H1 (cell line): ENCODE data around the gene VRK2. TPM values are rescaled to one million over a fixed set of nuclear protein-coding genes. Genes with fewer than 3 reads are reported as not detected.

Experiments
- CTCF ChIA-PET: fragments of 300-600 bp; sonication (Branson Sonifier 250); formaldehyde crosslinking; loops from one replicate; lab custom pipeline; 2021; ENCODE audit not compliant: partially characterized antibody; lab: Charles Lee
- POLR2A ChIA-PET: fragments of 300-600 bp; sonication (Branson Sonifier 250); formaldehyde crosslinking; loops from one replicate; lab custom pipeline; 2021; ENCODE audit warnings: inconsistent platforms; ENCODE audit not compliant: partially characterized antibody; lab: Charles Lee
- DNase-seq, 2 experiments: peaks; one replicate each; pipeline versions ENCODE4 v3.0.0 to v3.0.0-alpha.2; 2010 to 2022; ENCODE audit warnings: low spot score in 2 of 2, low read depth in 1 of 2, mixed read lengths in 1 of 2
- FAIRE-seq: peaks from 2 replicates; lab custom pipeline; 2011; peaks lifted over from hg19 to GRCh38; lab: Jason Lieb, UNC
- H2AFZ ChIP-seq: 2 replicates; pipeline ENCODE4 v1.8.1; 2012; ENCODE audit warnings: low read length, inconsistent platforms
- H2AK5ac ChIP-seq: 2 replicates; pipeline ENCODE4 v1.6.1; 2013; ENCODE audit warnings: low read depth, low read length
- H2BK120ac ChIP-seq: replicated peaks from 2 replicates; pipeline ENCODE3; 2013; ENCODE audit warnings: low read depth, low read length, inconsistent platforms
- H2BK12ac ChIP-seq: 2 replicates; pipeline ENCODE4 v1.6.1; 2013; ENCODE audit warnings: low read depth, low read length
- H2BK15ac ChIP-seq: 2 replicates; pipeline ENCODE4 v1.6.1; 2013; ENCODE audit warnings: low read length
- H2BK20ac ChIP-seq: 2 replicates; pipeline ENCODE4 v1.6.1; 2013; ENCODE audit warnings: low read length
- H2BK5ac ChIP-seq: 2 replicates; pipeline ENCODE4 v1.6.1; 2013; ENCODE audit warnings: low read depth, low read length
- H3K14ac ChIP-seq: 2 replicates; pipeline ENCODE4 v1.6.1; 2013; ENCODE audit warnings: inconsistent platforms; ENCODE audit not compliant: insufficient read length
- H3K18ac ChIP-seq: 2 replicates; pipeline ENCODE4 v1.6.1; 2013; ENCODE audit warnings: low read length; ENCODE audit errors: extremely low read depth
- H3K23ac ChIP-seq: 2 replicates; pipeline ENCODE4 v1.6.1; 2013; ENCODE audit warnings: inconsistent platforms; ENCODE audit not compliant: insufficient read length
- H3K23me2 ChIP-seq: 2 replicates; pipeline ENCODE4 v1.6.1; 2013; ENCODE audit warnings: low read depth, low read length
- H3K27ac ChIP-seq: 2 replicates; pipeline ENCODE4 v1.6.1; 2011; ENCODE audit warnings: low read depth, low read length, inconsistent platforms
- H3K27me3 ChIP-seq, 4 experiments: replicated peaks in 1 of 4; 1 replicate in 1 of 4; 2 replicates in 3 of 4; pipeline versions ENCODE4 v1.6.1 to v1.8.1; 2011 to 2013; ENCODE audit warnings: low read length in 3 of 4, mild to moderate bottlenecking in 3 of 4, inconsistent platforms in 2 of 4, mixed read lengths in 2 of 4, moderate library complexity in 1 of 4; ENCODE audit not compliant: control insufficient read depth in 3 of 4, insufficient read depth in 3 of 4; ENCODE audit errors: extremely low read depth in 1 of 4
- H3K36me3 ChIP-seq, 4 experiments: 2 replicates each; pipeline versions ENCODE4 v1.6.1 to v1.8.1; 2011 to 2013; ENCODE audit warnings: mild to moderate bottlenecking in 4 of 4, low read length in 3 of 4, moderate library complexity in 2 of 4, control low read depth in 1 of 4, inconsistent platforms in 1 of 4; ENCODE audit not compliant: insufficient read depth in 4 of 4, control insufficient read depth in 2 of 4
- H3K4ac ChIP-seq: replicated peaks from 2 replicates; pipeline ENCODE3; 2013; ENCODE audit warnings: low read length, low read depth, mixed read lengths, inconsistent platforms; ENCODE audit not compliant: insufficient read length
- H3K4me1 ChIP-seq, 4 experiments: replicated peaks in 1 of 4; 1 replicate in 1 of 4; 2 replicates in 3 of 4; pipeline versions ENCODE4 v1.6.1 to v1.8.1; 2011 to 2013; ENCODE audit warnings: low read length in 3 of 4, inconsistent platforms in 2 of 4, mixed read lengths in 1 of 4; ENCODE audit not compliant: insufficient read depth in 4 of 4, control insufficient read depth in 3 of 4
- H3K4me2 ChIP-seq, 2 experiments: 2 replicates each; pipeline versions ENCODE4 v1.6.1 to v1.8.1; 2011 to 2013; ENCODE audit warnings: low read depth in 2 of 2, low read length in 2 of 2, control low read depth in 1 of 2, inconsistent platforms in 1 of 2, mild to moderate bottlenecking in 1 of 2; ENCODE audit not compliant: insufficient read depth in 1 of 2
- H3K4me3 ChIP-seq, 4 experiments: fragments of 200-600, 300-600 bp in 1 of 4; sonication (generic), shearing (Covaris generic), sonication (Bioruptor Twin) in 1 of 4; 2 replicates each; pipeline versions ENCODE4 v1.5.1 to v1.8.1; 2011 to 2016; ENCODE audit warnings: low read length in 4 of 4, low read depth in 3 of 4, control low read depth in 2 of 4, inconsistent platforms in 2 of 4, mild to moderate bottlenecking in 2 of 4, mixed read lengths in 1 of 4, moderate library complexity in 1 of 4; ENCODE audit not compliant: insufficient read depth in 2 of 4; ENCODE audit errors: extremely low read depth in 1 of 4
- H3K56ac ChIP-seq: replicated peaks from 2 replicates; pipeline ENCODE3; 2013; ENCODE audit warnings: low read depth, mild to moderate bottlenecking, mixed read lengths, low read length, inconsistent platforms; ENCODE audit not compliant: insufficient read length
- H3K79me1 ChIP-seq: 2 replicates; pipeline ENCODE4 v1.6.1; 2013; ENCODE audit warnings: low read depth, low read length, control low read depth
- H3K79me2 ChIP-seq, 2 experiments: 2 replicates each; pipeline versions ENCODE4 v1.6.1 to v1.8.1; 2012 to 2013; ENCODE audit warnings: low read length in 2 of 2, mild to moderate bottlenecking in 2 of 2, inconsistent platforms in 1 of 2; ENCODE audit not compliant: insufficient read depth in 2 of 2, control insufficient read depth in 1 of 2
- H3K9ac ChIP-seq, 4 experiments: replicated peaks in 1 of 4; 1 replicate in 1 of 4; 2 replicates in 3 of 4; pipeline versions ENCODE4 v1.6.1 to v1.8.1; 2011 to 2013; ENCODE audit warnings: low read depth in 3 of 4, low read length in 3 of 4, control low read depth in 2 of 4, mild to moderate bottlenecking in 2 of 4, moderate library complexity in 2 of 4, inconsistent platforms in 1 of 4; ENCODE audit errors: extremely low read depth in 1 of 4
- H3K9me3 ChIP-seq, 2 experiments: 2 replicates each; pipeline versions ENCODE4 v1.6.1 to v1.8.1; 2012 to 2013; ENCODE audit warnings: mild to moderate bottlenecking in 2 of 2, moderate library complexity in 2 of 2, control low read depth in 1 of 2, inconsistent platforms in 1 of 2, low read depth in 1 of 2, low read length in 1 of 2, mixed read lengths in 1 of 2; ENCODE audit not compliant: insufficient read depth in 2 of 2
- H4K20me1 ChIP-seq, 2 experiments: replicated peaks in 1 of 2; 2 replicates each; pipeline versions ENCODE3 to v1.8.1; 2011 to 2013; ENCODE audit warnings: inconsistent platforms in 2 of 2, low read length in 2 of 2, mild to moderate bottlenecking in 1 of 2; ENCODE audit not compliant: insufficient read depth in 2 of 2, control insufficient read depth in 1 of 2
- H4K5ac ChIP-seq: 2 replicates; pipeline ENCODE4 v1.6.1; 2013; ENCODE audit warnings: low read length, low read depth, mixed read lengths, inconsistent platforms; ENCODE audit not compliant: insufficient read length
- H4K8ac ChIP-seq: 2 replicates; pipeline ENCODE4 v1.8.0; 2013; ENCODE audit warnings: mild to moderate bottlenecking, moderate library complexity, low read length, inconsistent platforms; ENCODE audit not compliant: insufficient read depth; ENCODE audit errors: extremely low read depth
- H4K91ac ChIP-seq: replicated peaks from 2 replicates; pipeline ENCODE3; 2013; ENCODE audit warnings: low read length, mixed read lengths, inconsistent platforms; ENCODE audit not compliant: insufficient read length
- EP300 ChIP-seq, 2 experiments: IDR thresholded peaks; 1 replicate in 1 of 2; 2 replicates in 1 of 2; pipeline ENCODE4 v1.6.1; 2011 to 2012; ENCODE audit warnings: low read depth in 2 of 2, low read length in 2 of 2, mild to moderate bottlenecking in 2 of 2, borderline replicate concordance in 1 of 2, inconsistent platforms in 1 of 2, moderate library complexity in 1 of 2
- EZH2 ChIP-seq: fragments of 200-600 bp; sonication (generic); IDR thresholded peaks from 2 replicates; pipeline ENCODE4 v1.7.1; 2012; ENCODE audit warnings: low read depth, mild to moderate bottlenecking, moderate library complexity, low read length, inconsistent platforms; ENCODE audit not compliant: severe bottlenecking
- KDM1A ChIP-seq: fragments of 200-600, 300-600 bp; sonication (generic); IDR thresholded peaks from 2 replicates; pipeline ENCODE4 v1.7.1; 2016; ENCODE audit warnings: mild to moderate bottlenecking, low read length, borderline replicate concordance
- MAFK ChIP-seq: IDR thresholded peaks from 2 replicates; pipeline ENCODE4 v1.6.1; 2012; ENCODE audit warnings: low read depth, mild to moderate bottlenecking, improper control_type of control experiment, low read length
- NRF1 ChIP-seq: IDR thresholded peaks from 2 replicates; pipeline ENCODE4 v1.6.1; 2011; ENCODE audit warnings: mild to moderate bottlenecking, low read depth, low read length, improper control_type of control experiment
- RXRA ChIP-seq: IDR thresholded peaks from 2 replicates; pipeline ENCODE4 v1.6.1; 2011; ENCODE audit warnings: low read depth, mild to moderate bottlenecking, low read length, moderate library complexity; ENCODE audit not compliant: insufficient read depth
- SRF ChIP-seq: IDR thresholded peaks from 2 replicates; pipeline ENCODE4 v1.6.1; 2011; ENCODE audit warnings: mild to moderate bottlenecking, low read depth, low read length, moderate library complexity
- TAF7 ChIP-seq: optimal IDR thresholded peaks from 2 replicates; pipeline ENCODE3; 2011; ENCODE audit warnings: low read depth, mild to moderate bottlenecking, inconsistent platforms, low read length, moderate library complexity, borderline replicate concordance
- WGBS, 2 experiments: shearing (Covaris generic) in 1 of 2; methylation state at CpG; one replicate each; pipeline versions ENCODE4 v1.1.6 to v1.1.7; 2013 to 2015; ENCODE audit warnings: low lambda C conversion rate in 2 of 2, mixed read lengths in 2 of 2, inconsistent platforms in 1 of 2, low coverage in 1 of 2, missing lambda C conversion rate in 1 of 2; ENCODE audit not compliant: insufficient replicate concordance in 2 of 2, insufficient coverage in 1 of 2, insufficient read length in 1 of 2; ENCODE audit errors: extremely low coverage in 1 of 2, missing lambda C conversion rate in 1 of 2; 5-methylcytosine and 5-hydroxymethylcytosine counted together
- polyA plus RNA-seq, 7 experiments: library from polyadenylated mRNA; depleted of rRNA in 3 of 7; stranded (reverse) in 5 of 7; unstranded in 2 of 7; fragments of >200 nt in 5 of 7; fragments of 200-250 nt in 2 of 7; gene quantifications; 1 replicate in 5 of 7; 2 replicates in 1 of 7; 4 replicates in 1 of 7; pipeline versions ENCODE4 v1.2.1 to v1.2.3, GENCODE V29; 2011 to 2013; ENCODE audit warnings: missing spikeins in 2 of 7, mixed read lengths in 2 of 7
- total RNA-seq: library from RNA; stranded (reverse); fragmentation: NEBNext Ultra II Directional; extraction: Animal tissue kit (Norgen Biotek cat#: 25700); gene quantifications from 2 replicates; pipeline ENCODE4 v1.2.1, GENCODE V29; 2021
- TF ChIP-seq, protein P1 (sequence below), 3 experiments: IDR thresholded peaks; 1 replicate in 2 of 3; 2 replicates in 1 of 3; pipeline versions ENCODE4 v1.5.1 to v1.6.1; 2011; ENCODE audit warnings: low read length in 3 of 3, mild to moderate bottlenecking in 3 of 3, inconsistent platforms in 2 of 3, low read depth in 1 of 3, moderate library complexity in 1 of 3; ENCODE audit not compliant: insufficient read depth in 1 of 3; ENCODE audit errors: control extremely low read depth in 1 of 3
- TF ChIP-seq, protein P2 (sequence below): IDR thresholded peaks from 2 replicates; pipeline ENCODE4 v1.6.1; 2011; ENCODE audit warnings: low read length, improper control_type of control experiment

The VRK2 gene
- total and polyA plus RNA-seq, 2 of the 8 experiments (the other 6 are each of a cell fraction or from before 2014, with no cell fraction given): 7.6 to 27.8 TPM

DNA sequence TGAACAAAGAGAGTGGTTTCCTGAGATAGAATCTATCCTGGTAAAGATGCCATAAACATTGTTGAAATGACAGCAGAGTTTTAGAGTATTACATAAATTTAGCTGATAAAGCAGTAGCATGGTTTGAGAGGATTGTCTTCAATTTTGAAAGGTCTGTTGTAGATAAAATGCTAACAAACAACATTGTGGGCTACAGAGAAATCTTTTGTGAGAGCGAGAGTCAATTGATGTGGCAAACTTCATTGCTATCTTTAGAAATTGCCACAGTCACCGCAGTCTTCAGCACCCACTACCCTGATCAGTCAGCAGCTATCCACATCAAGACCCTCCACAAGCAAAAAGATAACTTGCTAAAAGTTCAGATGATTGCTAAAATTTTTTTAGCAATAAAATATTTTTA, 17.5 kb downstream of the VRK2 start:
- H2AFZ ChIP-seq: no peak overlapping the region
- no peak overlapping the region for H2AK5ac ChIP-seq
- no peak overlapping the region for H4K5ac ChIP-seq
- 0 out of 8 replicates have a peak, but pooled peaks cover 0 to 3% (median 0%) of the 10 kb centered on the region in 4 experiments for H3K36me3 ChIP-seq
- peak; percentile 7 for FAIRE-seq
- no peak for DNase-seq
- H2BK12ac ChIP-seq: no peak overlapping the region
- H3K27ac ChIP-seq: no peak overlapping the region
- H3K9me3 ChIP-seq: no peaks in the 10 kb centered on the region
- TF ChIP-seq MAFK (no peak), EP300 (IDR thresholded peaks at IDR 0.05; ENCODE audit: borderline replicate concordance in 1 of 2, low read depth in 2 of 2, low read length in 2 of 2) (no peak), RXRA (no peak), EZH2 (no peak), SRF (no peak), KDM1A (no peak), NRF1 (no peak), TAF7 (no peak)
- TF ChIP-seq, protein P1, sequence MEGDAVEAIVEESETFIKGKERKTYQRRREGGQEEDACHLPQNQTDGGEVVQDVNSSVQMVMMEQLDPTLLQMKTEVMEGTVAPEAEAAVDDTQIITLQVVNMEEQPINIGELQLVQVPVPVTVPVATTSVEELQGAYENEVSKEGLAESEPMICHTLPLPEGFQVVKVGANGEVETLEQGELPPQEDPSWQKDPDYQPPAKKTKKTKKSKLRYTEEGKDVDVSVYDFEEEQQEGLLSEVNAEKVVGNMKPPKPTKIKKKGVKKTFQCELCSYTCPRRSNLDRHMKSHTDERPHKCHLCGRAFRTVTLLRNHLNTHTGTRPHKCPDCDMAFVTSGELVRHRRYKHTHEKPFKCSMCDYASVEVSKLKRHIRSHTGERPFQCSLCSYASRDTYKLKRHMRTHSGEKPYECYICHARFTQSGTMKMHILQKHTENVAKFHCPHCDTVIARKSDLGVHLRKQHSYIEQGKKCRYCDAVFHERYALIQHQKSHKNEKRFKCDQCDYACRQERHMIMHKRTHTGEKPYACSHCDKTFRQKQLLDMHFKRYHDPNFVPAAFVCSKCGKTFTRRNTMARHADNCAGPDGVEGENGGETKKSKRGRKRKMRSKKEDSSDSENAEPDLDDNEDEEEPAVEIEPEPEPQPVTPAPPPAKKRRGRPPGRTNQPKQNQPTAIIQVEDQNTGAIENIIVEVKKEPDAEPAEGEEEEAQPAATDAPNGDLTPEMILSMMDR (IDR thresholded peaks at IDR 0.05; ENCODE audit: control extremely low read depth in 1 of 3, insufficient read depth in 1 of 3, low read depth in 1 of 3, low read length in 3 of 3): no peak
- TF ChIP-seq, protein P2, sequence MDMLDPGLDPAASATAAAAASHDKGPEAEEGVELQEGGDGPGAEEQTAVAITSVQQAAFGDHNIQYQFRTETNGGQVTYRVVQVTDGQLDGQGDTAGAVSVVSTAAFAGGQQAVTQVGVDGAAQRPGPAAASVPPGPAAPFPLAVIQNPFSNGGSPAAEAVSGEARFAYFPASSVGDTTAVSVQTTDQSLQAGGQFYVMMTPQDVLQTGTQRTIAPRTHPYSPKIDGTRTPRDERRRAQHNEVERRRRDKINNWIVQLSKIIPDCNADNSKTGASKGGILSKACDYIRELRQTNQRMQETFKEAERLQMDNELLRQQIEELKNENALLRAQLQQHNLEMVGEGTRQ: no peak
- H4K8ac ChIP-seq: no peak overlapping the region
- ChIA-PET CTCF (interaction anchor here (1.4 kb wide), 1 partner anchor 158 kb away, joined by 8 read pairs; no protein-coding TSS in a partner anchor), POLR2A (no interaction called here)
- H2BK120ac ChIP-seq: no peak overlapping the region
- H3K4me2 ChIP-seq: no peak overlapping the region
- no peak overlapping the region for H2BK15ac ChIP-seq
- H4K20me1 ChIP-seq: no peaks in the 10 kb centered on the region
- H2BK5ac ChIP-seq: no peak overlapping the region
- no peak overlapping the region for H3K4me3 ChIP-seq
- H3K14ac ChIP-seq: no peak overlapping the region
- no peaks in the 10 kb centered on the region for H3K27me3 ChIP-seq
- H3K79me1 ChIP-seq: no peaks in the 10 kb centered on the region; the same call in 1 of the 2 replicates
- H3K4me1 ChIP-seq: no peaks in the 10 kb centered on the region; a peak in 1 of 7 replicates
- H3K79me2 ChIP-seq: no peaks in the 10 kb centered on the region
- no peak overlapping the region for H4K91ac ChIP-seq
- H3K23me2 ChIP-seq: no peaks in the 10 kb centered on the region
- H3K56ac ChIP-seq: no peak overlapping the region
- WGBS, 2 experiments: 96% methylated on average over 2 of the region's 2 CpGs; no CpG with 5 or more reads in 1 of the 2 experiments
- H2BK20ac ChIP-seq: no peak overlapping the region
- H3K23ac ChIP-seq: no peak overlapping the region
- H3K4ac ChIP-seq: no peak overlapping the region
- H3K18ac ChIP-seq: no peak overlapping the region
- H3K9ac ChIP-seq: no peak overlapping the region
